ENCODE results near the gene NDUFAF5. TPM values are rescaled to one million over a fixed set of nuclear protein-coding genes. Genes with fewer than 3 reads are reported as not detected.
A peak's percentile ranks its signal among the peaks of the same experiment; 100 is the strongest.

The NDUFAF5 gene
- polyA plus RNA-seq, 3 donors: 5.9 to 15.2 (median 7.8) TPM

GRCh38 chr20:13852306-13852705 is 67.5 kb downstream of the NDUFAF5 start:
- H3K4me1 Mint-ChIP-seq: peaks cover 19% of the 10 kb centered on the region
- Histone ChIP-seq H3K27ac (ENCODE audit: low read depth in 1 of 2, low read length in 2 of 2) (no peak overlapping the region), H3K36me3 (replicated peaks in 1 of 2; ENCODE audit: control insufficient read depth in 1 of 2, insufficient read depth in 2 of 2, low read length in 2 of 2) (no peaks in the 10 kb centered on the region), H3K4me1 (ENCODE audit: control insufficient read depth in 1 of 2, insufficient read depth in 2 of 2, low read length in 2 of 2) (peaks cover 6 to 7% of the 10 kb centered on the region in 2 donors), H4K20me1 (ENCODE audit: insufficient read depth, low read length) (no peaks in the 10 kb centered on the region), H2AFZ (ENCODE audit: insufficient read depth, low read depth, low read length, poor library complexity, severe bottlenecking) (no peak overlapping the region), H3K9ac (ENCODE audit: insufficient read depth, low read length, poor library complexity, severe bottlenecking) (no peak overlapping the region), H3K9me3 (replicated peaks in 1 of 2; ENCODE audit: control insufficient read depth in 1 of 2, insufficient read depth in 1 of 2, low read length in 2 of 2) (peaks cover 15 to 18% of the 10 kb centered on the region in 2 donors), H3K79me2 (ENCODE audit: insufficient read depth, low read length) (no peaks in the 10 kb centered on the region), H3K27me3 (ENCODE audit: control insufficient read depth in 2 of 2, insufficient read depth in 2 of 2, low read length in 2 of 2) (no peaks in the 10 kb centered on the region), H3K4me2 (replicated peaks; ENCODE audit: extremely low read depth, low read length, poor library complexity, severe bottlenecking) (no peak overlapping the region), H3K4me3 (replicated peaks in 1 of 3; ENCODE audit: low read depth in 2 of 3, low read length in 3 of 3) (no peak overlapping the region)
- TF ChIP-seq CTCF (IDR thresholded peaks at IDR 0.05): no peak
- peaks cover 9 to 22% (median 17%) of the 10 kb centered on the region in 7 donors for H3K9me3 Mint-ChIP-seq
- H3K36me3 Mint-ChIP-seq: no peaks in the 10 kb centered on the region
- DNase-seq: no peak
- intact Hi-C loops (cut with micrococcal nuclease): no loop called here
- no CpG with 5 or more reads among the region's 1 CpG for WGBS (ENCODE audit: insufficient coverage)
- H3K4me3 Mint-ChIP-seq: no peak overlapping the region
- H3K27ac Mint-ChIP-seq: no peak overlapping the region
- peaks cover 1 to 7% (median 4%) of the 10 kb centered on the region in 3 donors for H3K27me3 Mint-ChIP-seq (ENCODE audit: low read depth in 3 of 3)

GRCh38 chr20:13855613-13856012 is 70.8 kb downstream of the NDUFAF5 start:
- no peak for DNase-seq
- no peaks in the 10 kb centered on the region for H3K79me2 ChIP-seq (ENCODE audit: insufficient read depth, low read length)
- peaks cover 0 to 4% (median 0%) of the 10 kb centered on the region in 7 donors for H3K9me3 Mint-ChIP-seq
- no peak overlapping the region for H3K9ac ChIP-seq (ENCODE audit: insufficient read depth, low read length, poor library complexity, severe bottlenecking)
- H3K4me1 Mint-ChIP-seq: peaks cover 22% of the 10 kb centered on the region
- H3K4me3 Mint-ChIP-seq: no peak overlapping the region
- H3K9me3 ChIP-seq (replicated peaks in 1 of 2; ENCODE audit: control insufficient read depth in 1 of 2, insufficient read depth in 1 of 2, low read length in 2 of 2): no peaks in the 10 kb centered on the region
- no peak overlapping the region for H3K4me3 ChIP-seq (replicated peaks in 1 of 3; ENCODE audit: low read depth in 2 of 3, low read length in 3 of 3)
- H2AFZ ChIP-seq (ENCODE audit: insufficient read depth, low read depth, low read length, poor library complexity, severe bottlenecking): peak overlapping the region; percentile 23
- no peak overlapping the region for H3K27ac ChIP-seq (ENCODE audit: low read depth in 1 of 2, low read length in 2 of 2)
- H3K27me3 ChIP-seq (ENCODE audit: control insufficient read depth in 2 of 2, insufficient read depth in 2 of 2, low read length in 2 of 2): no peaks in the 10 kb centered on the region
- H3K4me1 ChIP-seq (ENCODE audit: control insufficient read depth in 1 of 2, insufficient read depth in 2 of 2, low read length in 2 of 2): peaks cover 9% of the 10 kb centered on the region in 2 donors
- H3K36me3 Mint-ChIP-seq: peaks cover 0 to 3% of the 10 kb centered on the region in 2 donors
- H4K20me1 ChIP-seq (ENCODE audit: insufficient read depth, low read length): no peaks in the 10 kb centered on the region
- WGBS (ENCODE audit: insufficient coverage): 88% methylated on average over 1 of the region's 4 CpGs
- no peaks in the 10 kb centered on the region for H3K36me3 ChIP-seq (replicated peaks in 1 of 2; ENCODE audit: control insufficient read depth in 1 of 2, insufficient read depth in 2 of 2, low read length in 2 of 2)
- H3K4me2 ChIP-seq (replicated peaks; ENCODE audit: extremely low read depth, low read length, poor library complexity, severe bottlenecking): no peak overlapping the region
- intact Hi-C loops (cut with micrococcal nuclease): no loop called here
- H3K27me3 Mint-ChIP-seq (ENCODE audit: low read depth in 3 of 3): peaks cover 0 to 7% (median 2%) of the 10 kb centered on the region in 3 donors
- TF ChIP-seq CTCF (IDR thresholded peaks at IDR 0.05): no peak
- H3K27ac Mint-ChIP-seq: no peak overlapping the region
